Measurements from ENCODE around the gene ZNF268. TPM values are rescaled to one million over a fixed set of nuclear protein-coding genes. Genes with fewer than 3 reads are reported as not detected.

ZNF268 gene
- total RNA-seq, 1 donor: 22.9 TPM

DNA sequence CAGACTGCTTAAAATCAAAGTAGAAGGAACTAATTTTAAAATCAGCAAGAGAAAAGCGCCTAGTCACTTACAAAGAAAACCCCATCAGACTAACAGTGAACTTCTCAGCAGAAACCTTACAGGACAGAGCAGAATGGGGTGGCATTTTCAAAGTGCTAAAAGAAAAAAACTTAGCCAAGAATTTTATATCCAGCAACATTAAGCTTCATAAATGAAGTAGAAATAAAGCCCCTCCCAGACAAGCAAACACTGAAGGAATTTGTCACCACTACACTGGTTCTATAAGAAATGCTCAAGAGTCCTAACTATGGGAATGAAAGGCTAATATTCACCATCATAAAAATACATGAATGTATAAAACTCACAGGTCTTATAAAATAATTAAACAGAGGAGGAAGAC, 6.4 kb upstream of the ZNF268 start:
- TF ChIP-seq, protein P1, sequence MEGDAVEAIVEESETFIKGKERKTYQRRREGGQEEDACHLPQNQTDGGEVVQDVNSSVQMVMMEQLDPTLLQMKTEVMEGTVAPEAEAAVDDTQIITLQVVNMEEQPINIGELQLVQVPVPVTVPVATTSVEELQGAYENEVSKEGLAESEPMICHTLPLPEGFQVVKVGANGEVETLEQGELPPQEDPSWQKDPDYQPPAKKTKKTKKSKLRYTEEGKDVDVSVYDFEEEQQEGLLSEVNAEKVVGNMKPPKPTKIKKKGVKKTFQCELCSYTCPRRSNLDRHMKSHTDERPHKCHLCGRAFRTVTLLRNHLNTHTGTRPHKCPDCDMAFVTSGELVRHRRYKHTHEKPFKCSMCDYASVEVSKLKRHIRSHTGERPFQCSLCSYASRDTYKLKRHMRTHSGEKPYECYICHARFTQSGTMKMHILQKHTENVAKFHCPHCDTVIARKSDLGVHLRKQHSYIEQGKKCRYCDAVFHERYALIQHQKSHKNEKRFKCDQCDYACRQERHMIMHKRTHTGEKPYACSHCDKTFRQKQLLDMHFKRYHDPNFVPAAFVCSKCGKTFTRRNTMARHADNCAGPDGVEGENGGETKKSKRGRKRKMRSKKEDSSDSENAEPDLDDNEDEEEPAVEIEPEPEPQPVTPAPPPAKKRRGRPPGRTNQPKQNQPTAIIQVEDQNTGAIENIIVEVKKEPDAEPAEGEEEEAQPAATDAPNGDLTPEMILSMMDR (IDR thresholded peaks at IDR 0.05; ENCODE audit: insufficient read depth, low read length): no peak
- DNase-seq (ENCODE audit: low read depth): no peak
- H3K4me3 ChIP-seq (ENCODE audit: low read depth, low read length): no peak overlapping the region

DNA sequence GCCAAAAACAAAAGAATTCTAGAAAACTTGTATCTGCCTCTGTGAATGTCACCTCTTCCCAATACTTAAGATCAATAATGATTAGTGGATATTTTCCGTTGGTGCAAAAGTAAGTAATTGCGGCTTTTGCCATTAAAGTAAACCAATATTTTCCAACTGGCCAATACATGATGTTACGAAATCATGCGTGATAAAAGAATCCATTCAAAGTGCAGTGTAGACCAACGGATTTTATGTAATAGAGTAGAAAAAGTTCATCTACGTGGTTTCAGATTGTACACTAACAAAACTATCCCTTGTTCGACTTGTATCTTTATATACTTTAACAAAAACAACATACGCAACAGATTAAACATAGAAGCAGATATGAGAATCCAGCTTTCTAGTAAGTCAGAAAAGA, 626 bp upstream of the ZNF268 start:
- DNase-seq (ENCODE audit: low read depth): no peak
- TF ChIP-seq, protein P1 (IDR thresholded peaks at IDR 0.05; ENCODE audit: insufficient read depth, low read length): no peak
- H3K4me3 ChIP-seq (ENCODE audit: low read depth, low read length): no peak overlapping the region

DNA sequence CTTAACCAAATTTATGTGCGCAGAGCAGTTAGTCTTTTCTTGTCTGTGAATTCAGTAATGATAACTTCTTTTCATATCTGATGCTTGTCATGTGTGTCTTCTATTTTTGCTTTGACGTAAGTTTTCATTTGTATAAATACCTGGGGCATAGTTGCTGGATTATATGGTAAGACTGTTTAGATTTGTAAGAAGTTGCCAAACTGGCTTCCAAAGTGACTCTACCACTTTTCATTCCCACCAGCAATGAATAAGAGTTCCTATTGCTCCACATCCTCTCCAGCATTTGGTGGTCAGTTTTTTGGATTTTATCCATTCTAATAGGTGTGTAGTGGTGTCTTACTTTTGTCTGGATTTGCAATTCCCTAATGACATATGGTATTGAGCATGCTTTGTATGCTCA, 8.9 kb downstream of the ZNF268 start:
- no peak for DNase-seq (ENCODE audit: low read depth)
- no peak overlapping the region for H3K4me3 ChIP-seq (ENCODE audit: low read depth, low read length)
- TF ChIP-seq, protein P1 (IDR thresholded peaks at IDR 0.05; ENCODE audit: insufficient read depth, low read length): no peak

DNA sequence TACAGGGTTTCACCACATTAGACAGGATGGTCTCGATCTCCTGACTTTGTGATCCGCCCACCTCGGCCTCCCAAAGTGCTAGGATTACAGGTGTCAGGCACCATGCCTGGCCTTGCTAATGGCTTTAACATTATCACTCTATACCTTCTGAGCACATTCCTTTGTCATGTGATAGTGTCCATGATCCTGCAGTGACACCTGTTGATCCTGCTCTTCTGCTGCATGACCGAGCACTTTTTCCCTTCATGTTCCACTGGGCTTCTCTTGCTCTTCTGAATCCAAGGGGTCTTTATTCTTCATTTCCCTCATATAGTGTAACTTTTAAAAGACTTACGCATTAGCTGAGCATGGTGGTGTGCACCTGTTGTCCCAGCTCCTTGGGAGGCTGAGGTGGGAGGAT, 11.6 kb downstream of the ZNF268 start:
- TF ChIP-seq, protein P1 (IDR thresholded peaks at IDR 0.05; ENCODE audit: insufficient read depth, low read length): no peak
- DNase-seq (ENCODE audit: low read depth): no peak

DNA sequence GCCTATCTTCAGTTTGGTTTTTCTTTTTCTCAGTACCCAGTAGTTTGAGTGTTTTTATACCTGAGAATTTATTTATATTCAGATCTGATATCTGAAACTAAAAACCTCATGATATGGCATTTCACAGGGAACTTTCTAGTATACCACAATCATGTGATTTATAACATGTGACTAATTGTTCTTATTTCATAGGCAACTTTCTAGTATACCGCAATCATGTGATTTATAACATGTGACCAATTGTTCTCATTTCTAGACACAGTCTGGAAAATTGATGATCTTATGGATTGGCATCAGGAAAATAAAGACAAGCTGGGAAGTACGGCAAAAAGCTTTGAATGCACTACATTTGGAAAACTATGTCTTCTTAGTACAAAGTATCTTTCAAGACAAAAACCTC, 20.6 kb downstream of the ZNF268 start:
- TF ChIP-seq, protein P1 (IDR thresholded peaks at IDR 0.05; ENCODE audit: insufficient read depth, low read length): no peak
- H3K4me3 ChIP-seq (ENCODE audit: low read depth, low read length): no peak overlapping the region
- no peak for DNase-seq (ENCODE audit: low read depth)

More for the DNA sequence above, 11.6 kb downstream of the ZNF268 start:
- H3K4me3 ChIP-seq (ENCODE audit: low read depth, low read length): no peak overlapping the region

DNA sequence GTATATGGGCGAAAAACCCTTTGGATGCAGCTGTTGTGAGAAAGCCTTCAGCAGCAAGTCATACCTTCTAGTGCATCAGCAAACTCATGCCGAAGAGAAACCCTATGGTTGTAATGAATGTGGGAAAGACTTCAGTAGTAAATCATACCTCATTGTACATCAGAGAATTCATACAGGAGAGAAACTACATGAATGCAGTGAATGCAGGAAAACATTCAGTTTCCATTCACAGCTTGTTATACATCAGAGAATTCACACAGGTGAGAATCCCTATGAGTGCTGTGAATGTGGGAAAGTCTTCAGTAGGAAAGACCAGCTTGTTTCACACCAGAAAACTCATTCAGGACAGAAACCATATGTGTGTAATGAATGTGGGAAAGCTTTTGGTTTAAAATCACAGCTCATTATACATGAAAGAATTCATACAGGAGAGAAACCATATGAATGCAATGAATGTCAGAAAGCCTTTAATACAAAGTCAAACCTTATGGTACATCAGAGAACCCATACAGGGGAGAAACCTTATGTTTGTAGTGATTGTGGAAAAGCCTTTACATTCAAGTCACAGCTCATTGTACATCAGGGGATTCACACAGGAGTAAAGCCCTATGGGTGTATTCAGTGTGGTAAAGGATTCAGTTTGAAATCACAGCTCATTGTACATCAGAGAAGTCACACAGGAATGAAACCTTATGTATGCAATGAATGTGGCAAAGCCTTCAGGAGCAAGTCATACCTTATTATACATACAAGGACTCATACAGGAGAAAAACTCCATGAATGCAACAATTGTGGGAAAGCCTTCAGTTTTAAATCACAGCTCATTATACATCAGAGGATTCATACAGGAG, 21.4 kb downstream of the ZNF268 start:
- DNase-seq (ENCODE audit: low read depth): no peak
- H3K4me3 ChIP-seq (ENCODE audit: low read depth, low read length): no peak overlapping the region
- TF ChIP-seq, protein P1 (IDR thresholded peaks at IDR 0.05; ENCODE audit: insufficient read depth, low read length): no peak

All from fibroblast of the aortic adventitia (primary cell).